GM12801 (cell line): ENCODE data around the gene ABCA12.

Experiments used
- CTCF ChIP-seq: IDR thresholded peaks from one replicate; pipeline ENCODE4 v1.5.1; 2011; ENCODE audit warnings: control low read depth; ENCODE audit not compliant: insufficient read length; ENCODE audit errors: extremely low read depth

ABCA12 gene

GRCh38 chr2:215160081-215160480, 21.7 kb upstream of the ABCA12 start:
- no peak for TF ChIP-seq CTCF

GRCh38 chr2:215156453-215156852, 18.0 kb upstream of the ABCA12 start:
- no peak for TF ChIP-seq CTCF

- no peak for TF ChIP-seq CTCF
Measured at GRCh38 chr2:215149894-215150293, 11.5 kb upstream of the ABCA12 start.

- no peak for TF ChIP-seq CTCF
Measured at GRCh38 chr2:215149486-215149885, 11.1 kb upstream of the ABCA12 start.

GRCh38 chr2:215149060-215149459, 10.6 kb upstream of the ABCA12 start:
- no peak for TF ChIP-seq CTCF

GRCh38 chr2:215145611-215146010, 7.2 kb upstream of the ABCA12 start:
- TF ChIP-seq CTCF: no peak

- no peak for TF ChIP-seq CTCF
Measured at GRCh38 chr2:215144106-215144875, 5.9 kb upstream of the ABCA12 start.
